Mucosa of stomach (tissue), 1 donor: ENCODE measurements around the gene ZBTB48.

Experiments
- H3K27me3 ChIP-seq: one replicate; pipeline ENCODE4 v1.7.0; 2013; ENCODE audit warnings: mild to moderate bottlenecking, low read length; ENCODE audit not compliant: control insufficient read depth, insufficient read depth
- H3K36me3 ChIP-seq: one replicate; pipeline ENCODE4 v1.7.0; 2013; ENCODE audit warnings: low read length; ENCODE audit not compliant: control insufficient read depth, insufficient read depth
- H3K4me1 ChIP-seq: one replicate; pipeline ENCODE4 v1.7.0; 2013; ENCODE audit warnings: mild to moderate bottlenecking, low read length; ENCODE audit not compliant: control insufficient read depth, insufficient read depth
- H3K4me3 ChIP-seq: one replicate; pipeline ENCODE4 v1.7.0; 2013; ENCODE audit warnings: low read length
- H3K9ac ChIP-seq: one replicate; pipeline ENCODE4 v1.7.0; 2013; ENCODE audit warnings: mild to moderate bottlenecking, low read length, moderate library complexity
- H3K9me3 ChIP-seq: one replicate; pipeline ENCODE4 v1.7.0; 2013; ENCODE audit warnings: mild to moderate bottlenecking, low read length, moderate library complexity; ENCODE audit not compliant: control insufficient read depth
- donor health status: Pancreatic carcinoma.

ZBTB48 gene

GRCh38 chr1:6587261-6588005 lies 7.6 kb downstream of the ZBTB48 start:
- Histone ChIP-seq H3K27me3 (no peaks in the 10 kb centered on the region), H3K9me3 (no peaks in the 10 kb centered on the region), H3K4me3 (no peak overlapping the region), H3K36me3 (peaks cover 11% of the 10 kb centered on the region), H3K4me1 (peaks cover 22% of the 10 kb centered on the region), H3K9ac (no peak overlapping the region)

GRCh38 chr1:6588128-6588892 lies 8.5 kb downstream of the ZBTB48 start:
- Histone ChIP-seq H3K36me3 (peaks cover 11% of the 10 kb centered on the region), H3K9me3 (no peaks in the 10 kb centered on the region), H3K27me3 (no peaks in the 10 kb centered on the region), H3K4me3 (no peak overlapping the region), H3K4me1 (peaks cover 17% of the 10 kb centered on the region), H3K9ac (no peak overlapping the region)

GRCh38 chr1:6588893-6589520 lies 9.2 kb downstream of the ZBTB48 start:
- Histone ChIP-seq H3K27me3 (no peaks in the 10 kb centered on the region), H3K9me3 (no peaks in the 10 kb centered on the region), H3K4me1 (peaks cover 17% of the 10 kb centered on the region), H3K36me3 (peaks cover 11% of the 10 kb centered on the region), H3K4me3 (no peak overlapping the region), H3K9ac (no peak overlapping the region)

- H3K4me3 ChIP-seq: no peak overlapping the region
- H3K36me3 ChIP-seq: peaks cover 7% of the 10 kb centered on the region
- H3K4me1 ChIP-seq: peaks cover 17% of the 10 kb centered on the region
- no peak overlapping the region for H3K9ac ChIP-seq
- H3K27me3 ChIP-seq: no peaks in the 10 kb centered on the region
- H3K9me3 ChIP-seq: no peaks in the 10 kb centered on the region
Observed at GRCh38 chr1:6590046-6590445, 10.3 kb downstream of the ZBTB48 start.

GRCh38 chr1:6591222-6591621 lies 11.4 kb downstream of the ZBTB48 start:
- H3K4me3 ChIP-seq: no peak overlapping the region
- no peaks in the 10 kb centered on the region for H3K9me3 ChIP-seq
- H3K9ac ChIP-seq: no peak overlapping the region
- peaks cover 17% of the 10 kb centered on the region for H3K4me1 ChIP-seq
- peaks cover 7% of the 10 kb centered on the region for H3K36me3 ChIP-seq
- H3K27me3 ChIP-seq: no peaks in the 10 kb centered on the region

GRCh38 chr1:6591644-6592043 lies 11.8 kb downstream of the ZBTB48 start:
- no peaks in the 10 kb centered on the region for H3K9me3 ChIP-seq
- peaks cover 7% of the 10 kb centered on the region for H3K36me3 ChIP-seq
- no peak overlapping the region for H3K4me3 ChIP-seq
- no peak overlapping the region for H3K9ac ChIP-seq
- H3K4me1 ChIP-seq: peaks cover 17% of the 10 kb centered on the region
- H3K27me3 ChIP-seq: no peaks in the 10 kb centered on the region

- Histone ChIP-seq H3K27me3 (no peaks in the 10 kb centered on the region), H3K36me3 (peaks cover 7% of the 10 kb centered on the region), H3K4me3 (no peak overlapping the region), H3K4me1 (peaks cover 11% of the 10 kb centered on the region), H3K9ac (no peak overlapping the region), H3K9me3 (no peaks in the 10 kb centered on the region)
Observed at GRCh38 chr1:6592441-6592840, 12.6 kb downstream of the ZBTB48 start.

GRCh38 chr1:6592865-6593593 lies 13.2 kb downstream of the ZBTB48 start:
- Histone ChIP-seq H3K36me3 (peaks cover 7% of the 10 kb centered on the region), H3K4me1 (peaks cover 5% of the 10 kb centered on the region), H3K9me3 (no peaks in the 10 kb centered on the region), H3K27me3 (no peaks in the 10 kb centered on the region), H3K4me3 (no peak overlapping the region), H3K9ac (no peak overlapping the region)

- Histone ChIP-seq H3K27me3 (no peaks in the 10 kb centered on the region), H3K9ac (no peak overlapping the region), H3K4me1 (peaks cover 2% of the 10 kb centered on the region), H3K36me3 (peaks cover 7% of the 10 kb centered on the region), H3K9me3 (no peaks in the 10 kb centered on the region), H3K4me3 (no peak overlapping the region)
Observed at GRCh38 chr1:6593810-6594209, 14.0 kb downstream of the ZBTB48 start.

- H3K4me3 ChIP-seq: no peak overlapping the region
- no peak overlapping the region for H3K9ac ChIP-seq
- peaks cover 12% of the 10 kb centered on the region for H3K4me1 ChIP-seq
- no peaks in the 10 kb centered on the region for H3K9me3 ChIP-seq
- H3K27me3 ChIP-seq: no peaks in the 10 kb centered on the region
- H3K36me3 ChIP-seq: no peaks in the 10 kb centered on the region
Observed at GRCh38 chr1:6594977-6595740, 15.4 kb downstream of the ZBTB48 start.

- Histone ChIP-seq H3K4me3 (no peak overlapping the region), H3K4me1 (peaks cover 20% of the 10 kb centered on the region), H3K9me3 (no peaks in the 10 kb centered on the region), H3K9ac (no peak overlapping the region), H3K27me3 (no peaks in the 10 kb centered on the region), H3K36me3 (no peaks in the 10 kb centered on the region)
Observed at GRCh38 chr1:6596351-6596750, 16.6 kb downstream of the ZBTB48 start.
